K562 (cell line): ENCODE data around the gene CCNK. TPM values are rescaled to one million over a fixed set of nuclear protein-coding genes. Genes with fewer than 3 reads are reported as not detected.

Experiments
- JUND ChIP-seq, 2 experiments: IDR thresholded peaks; 2 replicates in 1 of 2; 3 replicates in 1 of 2; pipeline ENCODE4 v1.6.1; 2011; ENCODE audit warnings: borderline replicate concordance in 2 of 2, low read depth in 2 of 2, low read length in 2 of 2, improper control_type of control experiment in 1 of 2, missing biosample characterization in 1 of 2, missing genetic modification characterization in 1 of 2, missing genetic modification reagents in 1 of 2
- NR2F6 ChIP-seq: fragments of 450-650 bp; formaldehyde crosslinking; IDR thresholded peaks from 2 replicates; pipeline ENCODE4 v1.4.0; 2020; ENCODE audit warnings: mild to moderate bottlenecking
- POLR2AphosphoS2 ChIP-seq: IDR thresholded peaks from 2 replicates; pipeline ENCODE4 v1.6.1; 2012; ENCODE audit warnings: low read length, improper control_type of control experiment
- POU5F1 ChIP-seq: fragments of 150-350 bp; IDR thresholded peaks from 2 replicates; pipeline ENCODE4 v1.6.1; 2014; ENCODE audit warnings: borderline replicate concordance, low read length, low read depth, mild to moderate bottlenecking; ENCODE audit not compliant: partially characterized antibody
- SIN3A ChIP-seq, 2 experiments: fragments of 150-350 bp in 1 of 2; IDR thresholded peaks; 2 replicates each; pipeline ENCODE4 v1.6.1; 2011 to 2016; ENCODE audit warnings: borderline replicate concordance in 2 of 2, low read depth in 2 of 2, low read length in 2 of 2, mild to moderate bottlenecking in 2 of 2, moderate library complexity in 2 of 2; ENCODE audit not compliant: control insufficient read depth in 1 of 2
- SRSF3 ChIP-seq: fragments of 200-400 bp; formaldehyde crosslinking; IDR thresholded peaks from 2 replicates; pipeline ENCODE4 v1.6.1; 2016; ENCODE audit warnings: mild to moderate bottlenecking, low read length, moderate library complexity; ENCODE audit not compliant: insufficient read depth
- TAF1 ChIP-seq: IDR thresholded peaks from 2 replicates; pipeline ENCODE4 v1.6.1; 2011; ENCODE audit warnings: mild to moderate bottlenecking, low read length, moderate library complexity; ENCODE audit not compliant: insufficient read depth, control insufficient read depth, severe bottlenecking; ENCODE audit errors: extremely low read depth
- ZC3H11A ChIP-seq: IDR thresholded peaks from 2 replicates; pipeline ENCODE4 v1.6.1; 2012; ENCODE audit warnings: low read depth, low read length, improper control_type of control experiment
- polyA plus RNA-seq, 8 experiments: library from polyadenylated mRNA; depleted of rRNA in 4 of 8; stranded (reverse) in 5 of 8; unstranded in 3 of 8; fragments of >200 nt; fragmentation: Nextera tagmentation in 2 of 8; fragmentation: Illumina TruSeq in 1 of 8; extraction: Ambion mirVana in 2 of 8; extraction: Trizol in 1 of 8; gene quantifications; 2 replicates each; pipeline versions ENCODE4 v1.2.1 to v1.2.3, GENCODE V29; 2011 to 2014; ENCODE audit warnings: inconsistent platforms in 1 of 8, missing spikeins in 1 of 8
- total RNA-seq, 7 experiments: library from RNA; depleted of rRNA in 6 of 7; stranded (reverse); fragments of >200 nt in 6 of 7; fragmentation: Illumina TruSeq in 2 of 7; extraction: Trizol in 2 of 7; gene quantifications; 2 replicates each; pipeline versions ENCODE4 v1.2.1 to v1.2.3, GENCODE V29; 2011 to 2021; ENCODE audit warnings: low replicate concordance in 1 of 7
- TF ChIP-seq, protein P1 (sequence below), 2 experiments: IDR thresholded peaks; 2 replicates each; pipeline ENCODE4 v1.6.1; 2011; ENCODE audit warnings: borderline replicate concordance in 1 of 2, control low read depth in 1 of 2, low read depth in 1 of 2, low read length in 1 of 2, mild to moderate bottlenecking in 1 of 2, mixed read lengths in 1 of 2, moderate library complexity in 1 of 2; ENCODE audit not compliant: insufficient read depth in 1 of 2, insufficient read length in 1 of 2, poor library complexity in 1 of 2, severe bottlenecking in 1 of 2; ENCODE audit errors: extremely low read depth in 1 of 2
- TF ChIP-seq, protein P2 (sequence below): fragments of 250-450 bp; sonication (Bioruptor Pico); IDR thresholded peaks from 2 replicates; pipeline ENCODE4 v1.5.1; 2021; ENCODE audit warnings: mild to moderate bottlenecking
- TF ChIP-seq, protein P3 (sequence below): sonication (generic); formaldehyde crosslinking; IDR thresholded peaks from 2 replicates; pipeline ENCODE4 v1.8.0; 2023; ENCODE audit warnings: missing genetic modification reagents, mild to moderate bottlenecking, borderline replicate concordance

Gene CCNK
- total and polyA plus RNA-seq, 9 of the 15 experiments (the other 6 are each of a cell fraction or from before 2014, with no cell fraction given): 5.8 to 84.2 (median 16.4) TPM

DNA sequence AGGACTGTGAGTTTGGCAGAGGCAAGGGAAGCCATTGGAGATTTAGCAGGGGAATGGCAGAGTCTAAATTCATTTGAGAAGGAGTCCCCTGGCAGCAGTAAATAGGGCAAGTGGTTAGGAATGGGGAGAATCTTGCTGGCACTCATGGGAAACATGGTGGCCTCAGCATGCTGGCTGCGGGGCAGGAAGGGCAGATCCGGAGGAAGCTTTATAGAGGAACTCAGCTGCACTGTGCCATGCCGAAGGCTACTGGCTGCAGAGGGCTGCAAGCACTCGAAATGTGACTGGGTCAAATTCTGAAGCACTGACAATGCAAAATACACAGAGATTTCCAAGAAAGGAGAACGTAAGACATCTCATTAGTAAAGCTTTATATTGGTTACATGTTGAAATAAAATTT lies 23.9 kb downstream of the CCNK start (continued):
- TF ChIP-seq, protein P1, sequence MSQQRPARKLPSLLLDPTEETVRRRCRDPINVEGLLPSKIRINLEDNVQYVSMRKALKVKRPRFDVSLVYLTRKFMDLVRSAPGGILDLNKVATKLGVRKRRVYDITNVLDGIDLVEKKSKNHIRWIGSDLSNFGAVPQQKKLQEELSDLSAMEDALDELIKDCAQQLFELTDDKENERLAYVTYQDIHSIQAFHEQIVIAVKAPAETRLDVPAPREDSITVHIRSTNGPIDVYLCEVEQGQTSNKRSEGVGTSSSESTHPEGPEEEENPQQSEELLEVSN (IDR thresholded peaks at IDR 0.05; ENCODE audit: borderline replicate concordance in 1 of 2, extremely low read depth in 1 of 2, insufficient read depth in 1 of 2, insufficient read length in 1 of 2, low read depth in 1 of 2, low read length in 1 of 2, poor library complexity in 1 of 2, severe bottlenecking in 1 of 2): no peak
- no peak for TF ChIP-seq NR2F6
- TF ChIP-seq POU5F1: no peak
- TF ChIP-seq SRSF3: no peak
- TF ChIP-seq, protein P2, sequence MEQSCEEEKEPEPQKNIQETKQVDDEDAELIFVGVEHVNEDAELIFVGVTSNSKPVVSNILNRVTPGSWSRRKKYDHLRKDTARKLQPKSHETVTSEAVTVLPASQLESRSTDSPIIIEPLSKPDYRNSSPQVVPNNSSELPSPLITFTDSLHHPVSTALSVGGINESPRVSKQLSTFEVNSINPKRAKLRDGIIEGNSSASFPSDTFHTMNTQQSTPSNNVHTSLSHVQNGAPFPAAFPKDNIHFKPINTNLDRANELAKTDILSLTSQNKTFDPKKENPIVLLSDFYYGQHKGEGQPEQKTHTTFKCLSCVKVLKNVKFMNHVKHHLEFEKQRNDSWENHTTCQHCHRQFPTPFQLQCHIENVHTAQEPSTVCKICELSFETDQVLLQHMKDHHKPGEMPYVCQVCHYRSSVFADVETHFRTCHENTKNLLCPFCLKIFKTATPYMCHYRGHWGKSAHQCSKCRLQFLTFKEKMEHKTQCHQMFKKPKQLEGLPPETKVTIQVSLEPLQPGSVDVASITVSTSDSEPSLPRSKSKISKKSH (CRISPR knock-in tag): no peak
- no peak for TF ChIP-seq ZC3H11A
- no peak for TF ChIP-seq SIN3A (IDR thresholded peaks at IDR 0.05; ENCODE audit: borderline replicate concordance in 2 of 2, control insufficient read depth in 1 of 2, low read depth in 2 of 2, low read length in 2 of 2)
- TF ChIP-seq JUND (IDR thresholded peaks at IDR 0.05; ENCODE audit: borderline replicate concordance, low read depth, low read length): no peak
- no peak for TF ChIP-seq JUND (tag; IDR thresholded peaks at IDR 0.05; ENCODE audit: borderline replicate concordance, low read depth, low read length)
- TF ChIP-seq, protein P3, sequence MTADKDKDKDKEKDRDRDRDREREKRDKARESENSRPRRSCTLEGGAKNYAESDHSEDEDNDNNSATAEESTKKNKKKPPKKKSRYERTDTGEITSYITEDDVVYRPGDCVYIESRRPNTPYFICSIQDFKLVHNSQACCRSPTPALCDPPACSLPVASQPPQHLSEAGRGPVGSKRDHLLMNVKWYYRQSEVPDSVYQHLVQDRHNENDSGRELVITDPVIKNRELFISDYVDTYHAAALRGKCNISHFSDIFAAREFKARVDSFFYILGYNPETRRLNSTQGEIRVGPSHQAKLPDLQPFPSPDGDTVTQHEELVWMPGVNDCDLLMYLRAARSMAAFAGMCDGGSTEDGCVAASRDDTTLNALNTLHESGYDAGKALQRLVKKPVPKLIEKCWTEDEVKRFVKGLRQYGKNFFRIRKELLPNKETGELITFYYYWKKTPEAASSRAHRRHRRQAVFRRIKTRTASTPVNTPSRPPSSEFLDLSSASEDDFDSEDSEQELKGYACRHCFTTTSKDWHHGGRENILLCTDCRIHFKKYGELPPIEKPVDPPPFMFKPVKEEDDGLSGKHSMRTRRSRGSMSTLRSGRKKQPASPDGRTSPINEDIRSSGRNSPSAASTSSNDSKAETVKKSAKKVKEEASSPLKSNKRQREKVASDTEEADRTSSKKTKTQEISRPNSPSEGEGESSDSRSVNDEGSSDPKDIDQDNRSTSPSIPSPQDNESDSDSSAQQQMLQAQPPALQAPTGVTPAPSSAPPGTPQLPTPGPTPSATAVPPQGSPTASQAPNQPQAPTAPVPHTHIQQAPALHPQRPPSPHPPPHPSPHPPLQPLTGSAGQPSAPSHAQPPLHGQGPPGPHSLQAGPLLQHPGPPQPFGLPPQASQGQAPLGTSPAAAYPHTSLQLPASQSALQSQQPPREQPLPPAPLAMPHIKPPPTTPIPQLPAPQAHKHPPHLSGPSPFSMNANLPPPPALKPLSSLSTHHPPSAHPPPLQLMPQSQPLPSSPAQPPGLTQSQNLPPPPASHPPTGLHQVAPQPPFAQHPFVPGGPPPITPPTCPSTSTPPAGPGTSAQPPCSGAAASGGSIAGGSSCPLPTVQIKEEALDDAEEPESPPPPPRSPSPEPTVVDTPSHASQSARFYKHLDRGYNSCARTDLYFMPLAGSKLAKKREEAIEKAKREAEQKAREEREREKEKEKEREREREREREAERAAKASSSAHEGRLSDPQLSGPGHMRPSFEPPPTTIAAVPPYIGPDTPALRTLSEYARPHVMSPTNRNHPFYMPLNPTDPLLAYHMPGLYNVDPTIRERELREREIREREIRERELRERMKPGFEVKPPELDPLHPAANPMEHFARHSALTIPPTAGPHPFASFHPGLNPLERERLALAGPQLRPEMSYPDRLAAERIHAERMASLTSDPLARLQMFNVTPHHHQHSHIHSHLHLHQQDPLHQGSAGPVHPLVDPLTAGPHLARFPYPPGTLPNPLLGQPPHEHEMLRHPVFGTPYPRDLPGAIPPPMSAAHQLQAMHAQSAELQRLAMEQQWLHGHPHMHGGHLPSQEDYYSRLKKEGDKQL (CRISPR knock-in tag): no peak
- no peak for TF ChIP-seq TAF1
- TF ChIP-seq POLR2AphosphoS2: no peak
